GM23248 (cell line): ENCODE data around the gene OTOP3.

Source experiments
- EZH2 ChIP-seq: fragments of 200-600 bp; sonication (generic); IDR thresholded peaks from 2 replicates; pipeline ENCODE4 v1.6.1; 2018; ENCODE audit warnings: antibody characterized with exemption, mild to moderate bottlenecking; ENCODE audit not compliant: insufficient read depth, poor library complexity, severe bottlenecking
- EZH2phosphoT487 ChIP-seq: fragments of 200-600 bp; sonication (generic); IDR thresholded peaks from 2 replicates; pipeline ENCODE4 v1.6.1; 2018; ENCODE audit warnings: antibody characterized with exemption, moderate library complexity, mild to moderate bottlenecking, low read depth; ENCODE audit not compliant: insufficient read depth

DNA sequence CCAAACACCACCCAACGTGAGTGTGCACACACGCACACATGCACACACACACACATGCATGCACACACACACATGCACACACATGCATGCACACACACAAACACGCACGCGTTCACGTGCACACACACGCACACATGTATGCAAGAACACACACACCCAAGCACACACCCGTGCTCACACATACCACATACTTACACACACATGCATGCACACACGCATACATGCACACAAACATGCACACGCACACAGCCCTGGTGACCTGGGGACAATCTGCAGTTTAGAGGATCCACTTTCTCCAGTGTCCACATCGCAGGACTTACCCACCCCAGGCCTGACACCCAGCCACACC lies 18.9 kb upstream of the OTOP3 start:
- TF ChIP-seq EZH2 (no peak), EZH2phosphoT487 (no peak)
